Measurements from ENCODE around the gene SEMA3E.

SEMA3E gene

DNA sequence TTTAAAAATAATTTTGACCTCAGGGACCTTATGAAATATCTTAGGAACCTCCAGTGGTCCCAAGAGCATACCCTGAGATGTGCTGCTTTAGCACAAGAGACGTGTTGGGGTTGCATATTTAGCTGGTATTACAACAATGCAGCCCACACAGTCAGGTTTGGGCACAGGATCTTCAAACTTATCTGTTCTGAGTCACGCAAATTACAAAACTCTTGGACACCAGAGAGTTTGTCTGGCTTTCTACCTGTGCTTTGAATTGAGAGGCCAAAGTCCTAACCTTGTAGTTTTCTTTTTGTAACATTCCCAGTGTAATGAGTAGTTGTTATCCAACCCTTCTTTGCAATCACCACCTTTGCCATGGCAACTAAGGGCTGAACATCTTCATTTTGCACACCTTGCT is 322.7 kb downstream of the SEMA3E start:
- no peak overlapping the region for H3K4me3 ChIP-seq (ENCODE audit: low read depth, low read length)
- in situ Hi-C loops (cut with HindIII; ENCODE audit: low sequenced_read_pairs) = no loop called here
- DNase-seq (ENCODE audit: low read depth) = no peak
- TF ChIP-seq, protein P1, sequence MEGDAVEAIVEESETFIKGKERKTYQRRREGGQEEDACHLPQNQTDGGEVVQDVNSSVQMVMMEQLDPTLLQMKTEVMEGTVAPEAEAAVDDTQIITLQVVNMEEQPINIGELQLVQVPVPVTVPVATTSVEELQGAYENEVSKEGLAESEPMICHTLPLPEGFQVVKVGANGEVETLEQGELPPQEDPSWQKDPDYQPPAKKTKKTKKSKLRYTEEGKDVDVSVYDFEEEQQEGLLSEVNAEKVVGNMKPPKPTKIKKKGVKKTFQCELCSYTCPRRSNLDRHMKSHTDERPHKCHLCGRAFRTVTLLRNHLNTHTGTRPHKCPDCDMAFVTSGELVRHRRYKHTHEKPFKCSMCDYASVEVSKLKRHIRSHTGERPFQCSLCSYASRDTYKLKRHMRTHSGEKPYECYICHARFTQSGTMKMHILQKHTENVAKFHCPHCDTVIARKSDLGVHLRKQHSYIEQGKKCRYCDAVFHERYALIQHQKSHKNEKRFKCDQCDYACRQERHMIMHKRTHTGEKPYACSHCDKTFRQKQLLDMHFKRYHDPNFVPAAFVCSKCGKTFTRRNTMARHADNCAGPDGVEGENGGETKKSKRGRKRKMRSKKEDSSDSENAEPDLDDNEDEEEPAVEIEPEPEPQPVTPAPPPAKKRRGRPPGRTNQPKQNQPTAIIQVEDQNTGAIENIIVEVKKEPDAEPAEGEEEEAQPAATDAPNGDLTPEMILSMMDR (IDR thresholded peaks at IDR 0.05; ENCODE audit: low read depth, low read length, missing control alignments) = no peak

DNA sequence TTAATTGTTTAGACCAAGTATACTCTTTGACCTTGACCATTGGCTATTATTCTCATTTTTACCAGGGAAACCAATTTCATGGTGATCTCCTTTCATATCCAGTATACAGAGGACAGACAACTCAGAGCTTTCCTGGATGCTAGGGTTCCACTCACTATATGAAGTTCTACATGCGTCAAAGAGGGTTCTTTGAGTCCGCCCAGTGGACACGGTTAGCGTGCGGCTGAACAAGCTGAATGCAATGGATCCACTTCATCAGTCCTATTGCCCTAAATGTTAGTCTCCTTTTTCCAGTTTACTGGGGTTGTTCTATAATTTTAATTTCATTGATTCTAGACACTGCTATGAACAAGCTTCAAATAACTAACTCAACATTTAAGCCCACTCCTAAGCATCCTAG is 323.9 kb downstream of the SEMA3E start:
- TF ChIP-seq, protein P1 (IDR thresholded peaks at IDR 0.05; ENCODE audit: low read depth, low read length, missing control alignments) = no peak
- no peak for DNase-seq (ENCODE audit: low read depth)
- in situ Hi-C loops (cut with HindIII; ENCODE audit: low sequenced_read_pairs) = no loop called here
- no peak overlapping the region for H3K4me3 ChIP-seq (ENCODE audit: low read depth, low read length)

GRCh38 chr7:83324596-83324995 is 324.3 kb downstream of the SEMA3E start:
- in situ Hi-C loops (cut with HindIII; ENCODE audit: low sequenced_read_pairs) = no loop called here
- no peak overlapping the region for H3K4me3 ChIP-seq (ENCODE audit: low read depth, low read length)
- TF ChIP-seq, protein P1 (IDR thresholded peaks at IDR 0.05; ENCODE audit: low read depth, low read length, missing control alignments) = no peak
- DNase-seq (ENCODE audit: low read depth) = no peak

GRCh38 chr7:83321011-83321410 is 327.9 kb downstream of the SEMA3E start:
- no peak overlapping the region for H3K4me3 ChIP-seq (ENCODE audit: low read depth, low read length)
- TF ChIP-seq, protein P1 (IDR thresholded peaks at IDR 0.05; ENCODE audit: low read depth, low read length, missing control alignments) = no peak
- in situ Hi-C loops (cut with HindIII; ENCODE audit: low sequenced_read_pairs) = no loop called here
- no peak for DNase-seq (ENCODE audit: low read depth)

DNA sequence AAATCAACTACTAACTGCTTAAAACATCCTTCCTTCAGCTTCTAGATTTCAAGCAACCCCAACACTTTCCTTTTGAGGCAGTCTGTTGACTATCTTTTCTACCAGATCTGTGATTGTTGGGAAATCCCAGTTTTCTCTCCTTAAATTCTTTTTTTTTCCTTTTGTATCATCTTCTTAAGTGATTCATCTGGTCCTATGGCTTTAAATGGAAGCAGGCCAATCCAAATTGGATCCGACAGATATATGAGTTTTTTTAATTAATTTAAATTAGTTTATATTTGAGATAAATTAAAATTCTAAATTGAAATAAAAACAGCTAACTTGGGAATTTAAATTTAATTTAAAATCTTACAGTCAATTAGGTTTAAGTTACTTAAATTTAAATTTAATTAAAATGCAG is 335.0 kb downstream of the SEMA3E start:
- TF ChIP-seq, protein P1 (IDR thresholded peaks at IDR 0.05; ENCODE audit: low read depth, low read length, missing control alignments) = no peak
- no peak for DNase-seq (ENCODE audit: low read depth)
- in situ Hi-C loops (cut with HindIII; ENCODE audit: low sequenced_read_pairs) = no loop called here
- H3K4me3 ChIP-seq (ENCODE audit: low read depth, low read length) = no peak overlapping the region

Measured in astrocyte of the cerebellum (primary cell).